Liver (tissue), 9 donors: ENCODE measurements around the gene REXO1. TPM values are rescaled to one million over a fixed set of nuclear protein-coding genes. Genes with fewer than 3 reads are reported as not detected.

ENCODE experiments used
- DNase-seq: peaks from one replicate; pipeline ENCODE4 v3.0.0-alpha.2; 2017; ENCODE audit warnings: low spot score
- H3K27ac ChIP-seq, 2 donors: one replicate each; pipeline ENCODE4 v1.7.0; 2013; ENCODE audit warnings: inconsistent platforms in 2 of 2, low read length in 2 of 2, control low read depth in 1 of 2, low read depth in 1 of 2, mild to moderate bottlenecking in 1 of 2
- H3K27me3 ChIP-seq, 4 donors: one replicate each; pipeline versions ENCODE4 v1.6.1 to v1.7.0; 2013; ENCODE audit warnings: low read length in 3 of 4, inconsistent platforms in 1 of 4, mild to moderate bottlenecking in 1 of 4, moderate library complexity in 1 of 4; ENCODE audit not compliant: control insufficient read depth in 4 of 4, insufficient read depth in 4 of 4
- H3K36me3 ChIP-seq, 4 donors: one replicate each; pipeline versions ENCODE4 v1.6.1 to v1.7.0; 2013; ENCODE audit warnings: low read length in 3 of 4, mild to moderate bottlenecking in 3 of 4, low read depth in 1 of 4, moderate library complexity in 1 of 4; ENCODE audit not compliant: control insufficient read depth in 4 of 4, insufficient read depth in 3 of 4
- H3K4me1 ChIP-seq, 4 donors: one replicate each; pipeline versions ENCODE4 v1.6.1 to v1.7.0; 2013; ENCODE audit warnings: low read length in 3 of 4, mild to moderate bottlenecking in 3 of 4, moderate library complexity in 1 of 4; ENCODE audit not compliant: control insufficient read depth in 4 of 4, insufficient read depth in 4 of 4
- H3K4me3 ChIP-seq, 3 donors: one replicate each; pipeline versions ENCODE4 v1.6.1 to v1.7.0; 2013; ENCODE audit warnings: low read length in 3 of 3, control low read depth in 1 of 3, low read depth in 1 of 3, mild to moderate bottlenecking in 1 of 3
- H3K9ac ChIP-seq, 2 donors: one replicate each; pipeline ENCODE4 v1.7.0; 2013; ENCODE audit warnings: low read length in 2 of 2, mild to moderate bottlenecking in 2 of 2, moderate library complexity in 2 of 2, control low read depth in 1 of 2, low read depth in 1 of 2
- H3K9me3 ChIP-seq, 4 donors: one replicate each; pipeline versions ENCODE4 v1.6.1 to v1.7.0; 2013; ENCODE audit warnings: low read length in 3 of 4; ENCODE audit not compliant: control insufficient read depth in 4 of 4
- EGR1 ChIP-seq, 2 donors: IDR thresholded peaks; 2 replicates each; pipeline ENCODE4 v1.6.1; 2016 to 2018; ENCODE audit warnings: antibody characterized with exemption in 2 of 2, low read depth in 2 of 2
- FOXA2 ChIP-seq: IDR thresholded peaks from 2 replicates; pipeline ENCODE4 v1.6.1; 2016; ENCODE audit warnings: antibody characterized with exemption
- GABPA ChIP-seq, 2 donors: IDR thresholded peaks in 1 of 2; conservative IDR thresholded peaks in 1 of 2; 2 replicates each; pipeline ENCODE4 v1.6.1; 2016; ENCODE audit warnings: antibody characterized with exemption in 2 of 2, mild to moderate bottlenecking in 1 of 2, moderate library complexity in 1 of 2
- HNF4A ChIP-seq, 2 donors: conservative IDR thresholded peaks; 2 replicates each; pipeline ENCODE4 v1.6.1; 2016; ENCODE audit warnings: antibody characterized with exemption in 2 of 2, mild to moderate bottlenecking in 2 of 2
- HNF4G ChIP-seq: IDR thresholded peaks from 2 replicates; pipeline ENCODE4 v1.6.1; 2016; ENCODE audit warnings: antibody characterized with exemption
- NR2F2 ChIP-seq: IDR thresholded peaks from 2 replicates; pipeline ENCODE4 v1.6.1; 2016; ENCODE audit warnings: antibody characterized with exemption
- RAD21 ChIP-seq, 2 donors: IDR thresholded peaks; 2 replicates each; pipeline ENCODE4 v1.6.1; 2016; ENCODE audit warnings: antibody characterized with exemption in 2 of 2, mild to moderate bottlenecking in 2 of 2
- RXRA ChIP-seq, 2 donors: IDR thresholded peaks; 2 replicates each; pipeline ENCODE4 v1.6.1; 2017 to 2018; ENCODE audit warnings: antibody characterized with exemption in 2 of 2, mild to moderate bottlenecking in 1 of 2
- SP1 ChIP-seq: IDR thresholded peaks from 2 replicates; pipeline ENCODE4 v1.6.1; 2018; ENCODE audit warnings: antibody characterized with exemption, mild to moderate bottlenecking
- TAF1 ChIP-seq: conservative IDR thresholded peaks from 2 replicates; pipeline ENCODE4 v1.6.1; 2016; ENCODE audit warnings: antibody characterized with exemption, mild to moderate bottlenecking
- YY1 ChIP-seq: IDR thresholded peaks from 2 replicates; pipeline ENCODE4 v1.6.1; 2016; ENCODE audit warnings: antibody characterized with exemption, mild to moderate bottlenecking
- WGBS: extraction: QIAGEN DNeasy Blood & Tissue Kit; methylation state at CpG from one replicate; pipeline ENCODE4 v1.1.7; 2013; 5-methylcytosine and 5-hydroxymethylcytosine counted together
- polyA plus RNA-seq, 2 donors: library from polyadenylated mRNA; stranded (reverse) in 1 of 2; unstranded in 1 of 2; fragments of 200-250 nt in 1 of 2; fragments of >200 nt in 1 of 2; fragmentation: Nextera tagmentation in 1 of 2; extraction: Ambion mirVana in 1 of 2; gene quantifications; one replicate each; pipeline versions ENCODE4 v1.2.1 to v1.2.3, GENCODE V29; 2013 to 2015
- total RNA-seq, 2 donors: library from RNA; depleted of rRNA; stranded (reverse); fragments of >200 nt; gene quantifications; one replicate each; pipeline ENCODE4 v1.2.3, GENCODE V29; 2014
- TF ChIP-seq, protein P1 (sequence below): IDR thresholded peaks from 2 replicates; pipeline ENCODE4 v1.6.1; 2016; ENCODE audit warnings: antibody characterized with exemption
- TF ChIP-seq, protein P2 (sequence below): fragments of 150-350 bp; IDR thresholded peaks from 2 replicates; pipeline ENCODE4 v1.5.1; 2017; ENCODE audit warnings: improper control_type of control experiment, low read depth, low read length; ENCODE audit not compliant: missing input control
- TF ChIP-seq, protein P3 (sequence below): IDR thresholded peaks from 2 replicates; pipeline ENCODE4 v1.6.1; 2016; ENCODE audit warnings: antibody characterized with exemption, mild to moderate bottlenecking
- donor health status: healthy.
- donor health status: healthy.
- donor health status: healthy.
- donor health status: healthy.
- donor health status: healthy.

Gene REXO1
- total and polyA plus RNA-seq, 4 donors: 2.0 to 11.5 (median 9.2) TPM

DNA sequence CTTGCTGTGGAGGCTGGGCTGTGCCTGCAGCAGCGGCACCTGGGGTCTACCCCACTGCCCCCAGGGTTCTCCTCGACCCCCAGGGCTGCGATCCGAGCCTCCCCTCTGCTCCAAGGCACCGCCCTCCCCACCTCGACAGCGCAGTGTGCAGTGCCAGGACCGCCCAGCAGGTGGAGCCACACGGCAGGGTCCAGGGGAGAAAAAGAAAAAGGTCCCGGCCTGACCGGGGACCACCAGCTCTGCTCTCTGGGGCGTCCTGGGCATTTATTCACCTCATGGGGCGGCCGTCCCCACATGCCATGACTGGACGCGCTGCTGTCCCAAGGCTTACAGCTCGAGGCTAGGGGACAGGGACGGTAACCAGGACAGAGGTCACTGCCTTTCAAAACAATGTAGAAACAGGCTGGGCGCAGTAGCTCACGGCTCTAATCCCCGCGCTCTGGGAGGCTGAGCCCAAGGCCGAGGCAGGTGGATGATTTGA lies 10.6 kb downstream of the REXO1 start:
- TF ChIP-seq SP1 (peak; percentile 83), RXRA (IDR thresholded peaks at IDR 0.05) (peak; percentile 79 to 82), EGR1 (IDR thresholded peaks at IDR 0.05; ENCODE audit: low read depth in 2 of 2) (no peak), YY1 (peak; percentile 59), GABPA (IDR thresholded peaks at IDR 0.05 in 1 of 2, conservative IDR thresholded peaks at IDR 0.05 in 1 of 2) (no peak), RAD21 (IDR thresholded peaks at IDR 0.05) (peak; percentile 65 to 77), HNF4A (conservative IDR thresholded peaks at IDR 0.05) (peak; percentile 47 to 59)
- TF ChIP-seq, protein P1, sequence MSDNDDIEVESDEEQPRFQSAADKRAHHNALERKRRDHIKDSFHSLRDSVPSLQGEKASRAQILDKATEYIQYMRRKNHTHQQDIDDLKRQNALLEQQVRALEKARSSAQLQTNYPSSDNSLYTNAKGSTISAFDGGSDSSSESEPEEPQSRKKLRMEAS: peak; percentile 14
- TF ChIP-seq, protein P2, sequence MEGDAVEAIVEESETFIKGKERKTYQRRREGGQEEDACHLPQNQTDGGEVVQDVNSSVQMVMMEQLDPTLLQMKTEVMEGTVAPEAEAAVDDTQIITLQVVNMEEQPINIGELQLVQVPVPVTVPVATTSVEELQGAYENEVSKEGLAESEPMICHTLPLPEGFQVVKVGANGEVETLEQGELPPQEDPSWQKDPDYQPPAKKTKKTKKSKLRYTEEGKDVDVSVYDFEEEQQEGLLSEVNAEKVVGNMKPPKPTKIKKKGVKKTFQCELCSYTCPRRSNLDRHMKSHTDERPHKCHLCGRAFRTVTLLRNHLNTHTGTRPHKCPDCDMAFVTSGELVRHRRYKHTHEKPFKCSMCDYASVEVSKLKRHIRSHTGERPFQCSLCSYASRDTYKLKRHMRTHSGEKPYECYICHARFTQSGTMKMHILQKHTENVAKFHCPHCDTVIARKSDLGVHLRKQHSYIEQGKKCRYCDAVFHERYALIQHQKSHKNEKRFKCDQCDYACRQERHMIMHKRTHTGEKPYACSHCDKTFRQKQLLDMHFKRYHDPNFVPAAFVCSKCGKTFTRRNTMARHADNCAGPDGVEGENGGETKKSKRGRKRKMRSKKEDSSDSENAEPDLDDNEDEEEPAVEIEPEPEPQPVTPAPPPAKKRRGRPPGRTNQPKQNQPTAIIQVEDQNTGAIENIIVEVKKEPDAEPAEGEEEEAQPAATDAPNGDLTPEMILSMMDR: peak; percentile 81
- TF ChIP-seq, protein P3, sequence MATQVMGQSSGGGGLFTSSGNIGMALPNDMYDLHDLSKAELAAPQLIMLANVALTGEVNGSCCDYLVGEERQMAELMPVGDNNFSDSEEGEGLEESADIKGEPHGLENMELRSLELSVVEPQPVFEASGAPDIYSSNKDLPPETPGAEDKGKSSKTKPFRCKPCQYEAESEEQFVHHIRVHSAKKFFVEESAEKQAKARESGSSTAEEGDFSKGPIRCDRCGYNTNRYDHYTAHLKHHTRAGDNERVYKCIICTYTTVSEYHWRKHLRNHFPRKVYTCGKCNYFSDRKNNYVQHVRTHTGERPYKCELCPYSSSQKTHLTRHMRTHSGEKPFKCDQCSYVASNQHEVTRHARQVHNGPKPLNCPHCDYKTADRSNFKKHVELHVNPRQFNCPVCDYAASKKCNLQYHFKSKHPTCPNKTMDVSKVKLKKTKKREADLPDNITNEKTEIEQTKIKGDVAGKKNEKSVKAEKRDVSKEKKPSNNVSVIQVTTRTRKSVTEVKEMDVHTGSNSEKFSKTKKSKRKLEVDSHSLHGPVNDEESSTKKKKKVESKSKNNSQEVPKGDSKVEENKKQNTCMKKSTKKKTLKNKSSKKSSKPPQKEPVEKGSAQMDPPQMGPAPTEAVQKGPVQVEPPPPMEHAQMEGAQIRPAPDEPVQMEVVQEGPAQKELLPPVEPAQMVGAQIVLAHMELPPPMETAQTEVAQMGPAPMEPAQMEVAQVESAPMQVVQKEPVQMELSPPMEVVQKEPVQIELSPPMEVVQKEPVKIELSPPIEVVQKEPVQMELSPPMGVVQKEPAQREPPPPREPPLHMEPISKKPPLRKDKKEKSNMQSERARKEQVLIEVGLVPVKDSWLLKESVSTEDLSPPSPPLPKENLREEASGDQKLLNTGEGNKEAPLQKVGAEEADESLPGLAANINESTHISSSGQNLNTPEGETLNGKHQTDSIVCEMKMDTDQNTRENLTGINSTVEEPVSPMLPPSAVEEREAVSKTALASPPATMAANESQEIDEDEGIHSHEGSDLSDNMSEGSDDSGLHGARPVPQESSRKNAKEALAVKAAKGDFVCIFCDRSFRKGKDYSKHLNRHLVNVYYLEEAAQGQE: no peak
- WGBS: 12% methylated on average over 23 of the region's 23 CpGs
- Histone ChIP-seq H3K27ac (peak overlapping the region; percentile 70 to 81), H3K4me3 (peak overlapping the region in 1 of 3 donors; percentile 12), H3K36me3 (no peaks in the 10 kb centered on the region), H3K4me1 (peaks cover 32 to 91% (median 70%) of the 10 kb centered on the region in 4 donors), H3K9me3 (no peaks in the 10 kb centered on the region), H3K27me3 (no peaks in the 10 kb centered on the region), H3K9ac (no peak overlapping the region)
- peak; percentile 89 for DNase-seq

DNA sequence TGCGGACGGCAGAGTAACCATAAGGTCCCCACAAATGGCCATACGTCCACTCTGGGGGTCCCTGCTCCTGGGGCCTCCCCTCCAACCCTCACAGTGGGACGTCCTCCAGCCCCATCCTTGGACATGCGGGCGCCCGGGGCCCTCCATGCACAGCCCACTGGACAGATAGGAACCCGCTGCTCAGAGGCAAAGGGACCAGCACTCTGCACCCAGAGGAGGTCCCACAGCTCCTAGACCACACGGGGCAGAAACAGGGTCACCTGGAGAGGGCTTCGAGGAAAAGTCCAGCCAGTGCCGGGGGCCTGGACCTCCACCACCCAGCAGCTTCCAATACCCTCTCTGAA lies 11.1 kb downstream of the REXO1 start:
- WGBS: 64% methylated on average over 11 of the region's 11 CpGs
- TF ChIP-seq FOXA2 (no peak), RAD21 (IDR thresholded peaks at IDR 0.05) (no peak), EGR1 (IDR thresholded peaks at IDR 0.05; ENCODE audit: low read depth in 2 of 2) (no peak), YY1 (no peak), NR2F2 (no peak), TAF1 (no peak), SP1 (no peak), RXRA (IDR thresholded peaks at IDR 0.05) (no peak), HNF4G (no peak)
- TF ChIP-seq, protein P1: no peak
- TF ChIP-seq, protein P3: no peak
- no peak overlapping the region for H3K9ac ChIP-seq

More for the DNA sequence above, 11.1 kb downstream of the REXO1 start:
- peaks cover 32 to 87% (median 68%) of the 10 kb centered on the region in 4 donors for H3K4me1 ChIP-seq
- H3K27me3 ChIP-seq: no peaks in the 10 kb centered on the region
- DNase-seq: no peak
- no peaks in the 10 kb centered on the region for H3K9me3 ChIP-seq
- H3K27ac ChIP-seq: peak overlapping the region; percentile 70 to 81
- H3K36me3 ChIP-seq: no peaks in the 10 kb centered on the region
- peak overlapping the region in 1 of 3 donors; percentile 12 for H3K4me3 ChIP-seq
